Osteoblast (primary cell): Measurements from ENCODE around the gene ATP2B2. TPM values are rescaled to one million over a fixed set of nuclear protein-coding genes. Genes with fewer than 3 reads are reported as not detected.

Source experiments
- DNase-seq: peaks from one replicate; pipeline ENCODE4 v3.0.0; 2011; ENCODE audit warnings: low spot score, mixed read lengths; ENCODE audit not compliant: insufficient read length; ENCODE audit errors: missing footprints
- H2AFZ ChIP-seq: 2 replicates; pipeline ENCODE4 v1.6.0; 2011; ENCODE audit warnings: mild to moderate bottlenecking, low read length
- H3K27ac ChIP-seq: 2 replicates; pipeline ENCODE4 v1.5.1; 2011; ENCODE audit warnings: mild to moderate bottlenecking, low read depth, low read length, moderate library complexity
- H3K27me3 ChIP-seq: 2 replicates; pipeline ENCODE4 v1.6.0; 2012; ENCODE audit warnings: mild to moderate bottlenecking, control low read depth, inconsistent platforms, low read length, moderate library complexity; ENCODE audit not compliant: insufficient read depth
- H3K36me3 ChIP-seq: 2 replicates; pipeline ENCODE4 v1.5.1; 2011; ENCODE audit warnings: mild to moderate bottlenecking, low read length, control low read depth, moderate library complexity; ENCODE audit not compliant: insufficient read depth
- H3K4me1 ChIP-seq: 2 replicates; pipeline ENCODE4 v1.5.1; 2011; ENCODE audit warnings: mild to moderate bottlenecking, low read length, control low read depth, moderate library complexity; ENCODE audit not compliant: insufficient read depth
- H3K4me2 ChIP-seq: 2 replicates; pipeline ENCODE4 v1.6.0; 2011; ENCODE audit warnings: mild to moderate bottlenecking, low read length; ENCODE audit not compliant: insufficient read depth
- H3K4me3 ChIP-seq: fragments of 200-600 bp; sonication (generic); 3 replicates; pipeline ENCODE4 v1.5.1; 2012; ENCODE audit warnings: mild to moderate bottlenecking, low read length, inconsistent platforms; ENCODE audit not compliant: insufficient read depth
- H3K79me2 ChIP-seq: 2 replicates; pipeline ENCODE4 v1.6.0; 2012; ENCODE audit warnings: mild to moderate bottlenecking, low read length, control low read depth, inconsistent platforms; ENCODE audit not compliant: insufficient read depth
- H3K9me3 ChIP-seq: 2 replicates; pipeline ENCODE4 v1.5.1; 2011; ENCODE audit warnings: low read depth, low read length, control low read depth
- H4K20me1 ChIP-seq: 2 replicates; pipeline ENCODE4 v1.6.0; 2012; ENCODE audit warnings: mild to moderate bottlenecking, low read length, control low read depth; ENCODE audit not compliant: insufficient read depth
- CTCF ChIP-seq: IDR thresholded peaks from 2 replicates; pipeline ENCODE4 v1.5.1; 2011; ENCODE audit warnings: mild to moderate bottlenecking, low read depth, low read length, moderate library complexity; ENCODE audit errors: extremely low read depth
- total RNA-seq: library from RNA; depleted of rRNA; stranded (reverse); fragments of >200 nt; gene quantifications from 2 replicates; pipeline ENCODE4 v1.2.3, GENCODE V29; 2012

ATP2B2 gene
- total RNA-seq, 1 donor = not detected

GRCh38 chr3:10505791-10506585 lies 602 bp upstream of the ATP2B2 start:
- Histone ChIP-seq H3K4me2 (no peak overlapping the region), H3K27me3 (peaks cover 33% of the 10 kb centered on the region), H3K4me3 (no peak overlapping the region), H3K9me3 (no peaks in the 10 kb centered on the region), H2AFZ (no peak overlapping the region), H4K20me1 (no peaks in the 10 kb centered on the region), H3K36me3 (no peaks in the 10 kb centered on the region), H3K79me2 (no peaks in the 10 kb centered on the region), H3K27ac (no peak overlapping the region), H3K4me1 (no peaks in the 10 kb centered on the region)
- no peak for DNase-seq
- TF ChIP-seq CTCF = no peak

GRCh38 chr3:10504171-10505049 lies 976 bp downstream of the ATP2B2 start:
- no peaks in the 10 kb centered on the region for H3K9me3 ChIP-seq
- no peak overlapping the region for H3K4me3 ChIP-seq
- no peaks in the 10 kb centered on the region for H3K4me1 ChIP-seq
- no peaks in the 10 kb centered on the region for H4K20me1 ChIP-seq
- H3K4me2 ChIP-seq = no peak overlapping the region
- DNase-seq = no peak
- no peak for TF ChIP-seq CTCF
- H3K27ac ChIP-seq = no peak overlapping the region
- no peaks in the 10 kb centered on the region for H3K79me2 ChIP-seq
- no peaks in the 10 kb centered on the region for H3K36me3 ChIP-seq
- peaks cover 39% of the 10 kb centered on the region for H3K27me3 ChIP-seq
- no peak overlapping the region for H2AFZ ChIP-seq

DNA sequence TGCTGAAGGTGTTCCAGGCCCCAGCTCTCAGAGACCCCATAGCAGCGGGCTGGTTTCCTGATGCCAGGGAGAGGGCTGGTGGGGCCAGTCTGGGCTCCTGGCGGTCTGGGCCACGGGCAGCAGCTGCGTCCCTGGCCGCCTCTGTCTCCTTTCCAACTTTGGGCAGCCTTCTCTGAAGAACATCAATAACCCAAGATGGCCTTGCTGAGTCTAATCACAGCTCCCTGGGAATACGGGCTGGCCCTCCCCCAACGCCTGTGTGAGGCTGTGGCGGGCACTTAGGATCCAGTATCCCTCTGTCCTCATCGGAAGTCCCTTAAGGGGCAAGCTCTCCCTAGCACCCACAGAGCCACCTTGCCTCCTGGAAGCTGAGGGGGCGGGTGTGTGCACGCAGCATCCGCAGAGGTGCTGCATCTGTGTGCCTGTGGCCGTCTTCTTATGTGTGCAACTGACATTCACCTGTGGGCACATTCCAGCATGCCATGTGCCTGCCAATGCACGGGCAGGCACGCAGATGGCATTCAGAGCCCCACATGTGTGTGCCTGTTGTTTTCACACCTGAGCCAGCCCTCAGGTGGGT lies 2.1 kb downstream of the ATP2B2 start:
- Histone ChIP-seq H3K79me2 (no peaks in the 10 kb centered on the region), H3K4me1 (no peaks in the 10 kb centered on the region), H3K4me2 (no peak overlapping the region), H3K27ac (no peak overlapping the region), H4K20me1 (no peaks in the 10 kb centered on the region), H3K27me3 (peaks cover 43% of the 10 kb centered on the region), H3K4me3 (no peak overlapping the region), H2AFZ (no peak overlapping the region), H3K9me3 (no peaks in the 10 kb centered on the region), H3K36me3 (no peaks in the 10 kb centered on the region)
- no peak for DNase-seq
- no peak for TF ChIP-seq CTCF
